ENCODE results near the gene TSPO. TPM values are rescaled to one million over a fixed set of nuclear protein-coding genes. Genes with fewer than 3 reads are reported as not detected.
A peak's percentile ranks its signal among the peaks of the same experiment; 100 is the strongest.

The TSPO gene
- total RNA-seq, 1 donor from 2014 or later, result 294 TPM

DNA sequence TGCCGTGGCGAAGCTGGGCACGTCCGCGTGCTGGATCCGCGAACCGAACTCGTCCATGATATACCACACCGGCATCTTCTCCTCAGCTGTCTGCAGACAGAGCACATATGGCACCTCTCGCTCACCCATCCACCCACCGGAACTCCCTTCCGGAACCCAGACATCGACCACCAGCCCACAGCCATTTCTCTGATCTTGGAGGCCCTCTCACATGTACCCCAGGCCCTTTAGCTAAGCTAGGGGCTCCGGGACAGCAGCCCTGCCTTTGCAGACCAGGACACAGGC lies 28.5 kb downstream of the TSPO start:
- Histone ChIP-seq H3K4me1 (peaks cover 7% of the 10 kb centered on the region), H3K27me3 (ENCODE audit: low read depth) (no peaks in the 10 kb centered on the region), H3K9me3 (no peaks in the 10 kb centered on the region), H3K36me3 (peaks cover 32% of the 10 kb centered on the region), H3K27ac (no peak overlapping the region), H3K4me3 (no peak overlapping the region)
- DNase-seq (no peak), ATAC-seq (no peak)
- TF ChIP-seq, protein P1, sequence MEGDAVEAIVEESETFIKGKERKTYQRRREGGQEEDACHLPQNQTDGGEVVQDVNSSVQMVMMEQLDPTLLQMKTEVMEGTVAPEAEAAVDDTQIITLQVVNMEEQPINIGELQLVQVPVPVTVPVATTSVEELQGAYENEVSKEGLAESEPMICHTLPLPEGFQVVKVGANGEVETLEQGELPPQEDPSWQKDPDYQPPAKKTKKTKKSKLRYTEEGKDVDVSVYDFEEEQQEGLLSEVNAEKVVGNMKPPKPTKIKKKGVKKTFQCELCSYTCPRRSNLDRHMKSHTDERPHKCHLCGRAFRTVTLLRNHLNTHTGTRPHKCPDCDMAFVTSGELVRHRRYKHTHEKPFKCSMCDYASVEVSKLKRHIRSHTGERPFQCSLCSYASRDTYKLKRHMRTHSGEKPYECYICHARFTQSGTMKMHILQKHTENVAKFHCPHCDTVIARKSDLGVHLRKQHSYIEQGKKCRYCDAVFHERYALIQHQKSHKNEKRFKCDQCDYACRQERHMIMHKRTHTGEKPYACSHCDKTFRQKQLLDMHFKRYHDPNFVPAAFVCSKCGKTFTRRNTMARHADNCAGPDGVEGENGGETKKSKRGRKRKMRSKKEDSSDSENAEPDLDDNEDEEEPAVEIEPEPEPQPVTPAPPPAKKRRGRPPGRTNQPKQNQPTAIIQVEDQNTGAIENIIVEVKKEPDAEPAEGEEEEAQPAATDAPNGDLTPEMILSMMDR (IDR thresholded peaks at IDR 0.05), result no peak
- intact Hi-C loops (cut with DNase I), result no loop called here

DNA sequence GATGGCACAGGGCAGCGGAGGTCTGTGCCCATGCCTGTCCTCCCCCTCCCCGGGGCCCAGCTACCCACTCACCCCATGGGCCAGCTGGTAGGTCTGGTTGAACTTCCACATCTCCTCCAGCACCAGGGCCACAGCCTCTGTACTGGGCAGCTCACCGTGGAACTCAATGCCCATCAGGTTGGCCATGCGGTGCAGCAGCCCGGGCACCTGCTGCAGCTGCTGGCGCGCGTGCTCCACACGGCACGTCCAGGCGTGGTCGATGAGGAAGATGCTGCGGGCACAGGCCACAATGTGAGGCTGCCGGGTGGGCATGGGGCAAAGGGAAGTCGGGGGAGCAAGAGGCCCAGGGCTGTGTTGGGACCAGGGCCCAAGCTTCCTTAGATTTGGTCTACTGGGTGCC lies 29.3 kb downstream of the TSPO start:
- Histone ChIP-seq H3K36me3 (peaks cover 24% of the 10 kb centered on the region), H3K4me1 (peaks cover 12% of the 10 kb centered on the region), H3K27ac (no peak overlapping the region), H3K4me3 (no peak overlapping the region), H3K9me3 (no peaks in the 10 kb centered on the region), H3K27me3 (ENCODE audit: low read depth) (no peaks in the 10 kb centered on the region)
- DNase-seq (no peak), ATAC-seq (no peak)
- intact Hi-C loops (cut with DNase I), result no loop called here
- TF ChIP-seq, protein P1 (IDR thresholded peaks at IDR 0.05), result no peak

DNA sequence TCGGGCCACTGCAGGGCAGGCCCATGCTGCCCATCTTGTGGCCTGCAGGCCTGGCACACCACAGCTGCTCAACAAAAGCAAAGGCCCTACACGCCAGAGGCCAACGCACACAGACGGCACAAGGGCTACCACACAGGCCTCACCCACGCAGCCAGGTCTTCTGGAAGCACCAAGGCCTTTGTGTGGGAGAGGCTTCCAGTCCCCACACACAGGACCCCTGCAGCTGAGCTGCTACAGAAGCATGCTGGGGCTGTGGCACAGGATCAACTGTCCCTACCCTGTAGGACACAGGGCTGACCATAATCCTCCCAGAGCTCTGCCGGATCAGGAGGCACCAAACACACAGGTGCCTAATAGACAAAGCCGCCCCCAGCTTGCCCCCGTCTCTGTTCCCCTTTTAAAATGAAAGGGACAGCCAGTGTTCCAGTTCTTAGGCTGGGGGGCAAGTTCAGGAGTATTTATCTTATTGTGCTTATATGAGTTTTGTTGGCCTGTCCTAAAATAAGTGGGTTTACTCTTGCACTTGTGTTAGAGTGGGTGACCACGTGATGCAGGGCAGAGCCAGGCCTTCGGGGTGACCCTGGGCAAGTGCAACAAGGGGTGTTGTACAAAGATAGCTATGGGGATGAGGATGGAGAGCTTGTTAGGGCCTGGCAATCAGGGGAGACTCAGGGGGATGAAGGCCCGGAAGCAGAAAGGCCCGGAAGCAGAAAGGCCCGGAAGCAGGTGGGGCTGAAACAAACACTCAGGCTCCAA lies 30.1 kb downstream of the TSPO start:
- intact Hi-C loops (cut with DNase I), result no loop called here
- Histone ChIP-seq H3K27ac (no peak overlapping the region), H3K36me3 (peaks cover 19% of the 10 kb centered on the region), H3K4me3 (no peak overlapping the region), H3K9me3 (no peaks in the 10 kb centered on the region), H3K4me1 (peaks cover 20% of the 10 kb centered on the region), H3K27me3 (ENCODE audit: low read depth) (no peaks in the 10 kb centered on the region)
- TF ChIP-seq, protein P1 (IDR thresholded peaks at IDR 0.05), result no peak
- DNase-seq (no peak), ATAC-seq (peak in 1 of 2 donors; percentile 23)

DNA sequence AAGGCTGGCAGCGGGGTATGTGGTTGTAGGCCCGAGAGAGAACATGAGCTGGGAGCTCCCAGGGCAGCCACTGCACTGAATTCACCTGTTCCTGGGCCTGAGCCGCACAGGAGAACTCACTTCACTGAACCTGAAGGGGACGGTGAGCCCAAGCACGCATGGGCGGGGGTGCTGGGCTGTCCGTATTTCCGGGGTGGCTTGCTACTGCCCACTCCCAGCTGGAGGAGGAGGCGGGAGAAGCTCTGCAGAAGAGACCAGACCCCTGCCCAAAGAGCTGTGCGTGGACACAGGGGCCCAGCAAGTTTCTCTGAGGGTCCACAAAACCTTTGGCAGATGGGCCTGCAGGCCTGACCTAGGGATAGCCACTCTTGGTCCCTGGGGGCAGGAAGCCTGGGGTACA lies 30.8 kb downstream of the TSPO start:
- no peaks in the 10 kb centered on the region for H3K9me3 ChIP-seq
- H3K36me3 ChIP-seq, result peaks cover 19% of the 10 kb centered on the region
- no peak for DNase-seq
- no peak overlapping the region for H3K4me3 ChIP-seq
- H3K27me3 ChIP-seq (ENCODE audit: low read depth), result no peaks in the 10 kb centered on the region
- TF ChIP-seq, protein P1 (IDR thresholded peaks at IDR 0.05), result no peak
- ATAC-seq, result no peak
- intact Hi-C loops (cut with DNase I), result no loop called here
- peaks cover 20% of the 10 kb centered on the region for H3K4me1 ChIP-seq
- no peak overlapping the region for H3K27ac ChIP-seq

DNA sequence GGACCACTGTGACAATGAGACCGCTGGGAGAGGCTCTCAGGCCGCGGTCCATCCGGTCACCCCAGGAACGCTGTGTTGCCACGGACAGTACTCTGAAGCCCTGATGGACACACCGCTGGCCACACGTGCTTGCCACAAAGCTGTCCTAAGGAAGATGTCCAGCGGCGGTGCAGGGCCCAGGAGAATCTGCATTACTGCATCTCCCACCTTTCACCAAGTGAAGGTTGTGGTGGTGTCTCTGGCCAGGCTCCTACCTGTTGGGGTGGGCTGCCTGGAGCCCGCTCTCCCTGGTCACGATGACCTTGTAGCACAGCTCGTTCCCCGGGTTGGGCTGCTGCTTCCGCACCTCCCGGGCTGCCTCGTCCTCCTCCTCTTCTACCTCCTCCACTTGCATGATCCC lies 31.4 kb downstream of the TSPO start:
- TF ChIP-seq, protein P1 (IDR thresholded peaks at IDR 0.05), result no peak
- ATAC-seq (no peak), DNase-seq (no peak)
- Histone ChIP-seq H3K4me3 (no peak overlapping the region), H3K36me3 (peaks cover 19% of the 10 kb centered on the region), H3K27me3 (ENCODE audit: low read depth) (no peaks in the 10 kb centered on the region), H3K27ac (no peak overlapping the region), H3K9me3 (no peaks in the 10 kb centered on the region), H3K4me1 (peaks cover 20% of the 10 kb centered on the region)
- intact Hi-C loops (cut with DNase I), result no loop called here
